GM21390 (cell line): ENCODE data around the gene TRIM17.

ENCODE experiments used
- ATAC-seq: cut with Tn5 transposase; IDR thresholded peaks from one replicate; pipeline ENCODE4 v1.9.1; 2021; ENCODE audit not compliant: unreplicated experiment

TRIM17 gene

DNA sequence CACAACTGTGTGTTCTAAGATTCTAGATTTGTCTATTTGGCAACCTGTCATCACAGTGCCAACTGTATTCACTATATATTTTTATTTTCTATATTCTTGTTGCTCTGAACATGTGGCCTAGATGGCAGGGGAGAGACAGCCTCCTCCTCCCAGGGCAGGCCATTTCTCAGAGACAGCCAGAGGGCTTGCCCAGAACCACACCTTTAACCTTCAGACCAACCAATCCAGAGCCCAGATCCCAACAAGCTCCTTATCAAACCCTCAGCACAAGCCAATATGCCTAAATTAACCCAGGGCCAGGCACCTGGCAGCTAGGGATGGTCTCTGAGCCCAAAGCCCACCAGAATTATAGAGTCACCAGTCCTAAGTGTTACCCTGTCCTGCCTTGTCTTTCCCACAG lies 29.3 kb downstream of the TRIM17 start:
- ATAC-seq, result no peak

DNA sequence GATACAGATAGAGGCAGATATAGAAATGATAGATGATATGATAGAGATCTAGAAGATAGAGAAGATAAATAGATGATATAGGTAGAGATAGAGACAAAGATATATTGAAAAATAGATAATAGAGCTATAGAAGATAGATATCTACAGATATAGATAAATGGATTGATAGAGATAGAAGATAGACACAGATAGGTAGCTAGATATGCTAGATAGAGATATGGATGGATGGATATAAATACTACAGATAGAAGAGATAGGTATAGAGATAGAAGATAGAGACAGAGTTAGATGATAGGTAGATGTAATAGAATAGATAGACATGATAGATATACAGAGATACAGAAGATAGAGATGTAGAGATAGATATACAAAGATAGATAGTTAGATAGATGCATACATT lies 31.4 kb downstream of the TRIM17 start:
- no peak for ATAC-seq

DNA sequence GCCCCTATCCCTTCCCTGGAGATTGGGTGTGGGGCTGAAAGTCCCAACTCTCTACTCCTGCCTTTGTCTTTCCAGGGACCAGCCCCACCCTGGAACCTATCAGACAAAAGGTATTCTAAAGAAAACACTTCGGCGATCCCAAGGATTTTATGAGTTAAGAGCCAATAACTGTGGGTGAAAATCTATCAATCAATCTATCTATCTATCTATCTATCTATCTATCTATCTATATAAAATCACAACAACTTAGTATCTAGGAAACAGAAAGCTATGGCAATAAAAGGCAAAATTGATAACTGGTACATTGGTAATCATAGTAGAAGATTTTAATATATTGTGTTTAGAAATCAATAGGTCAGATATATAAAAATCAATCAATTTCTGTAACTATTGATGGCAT lies 32.9 kb downstream of the TRIM17 start:
- no peak for ATAC-seq

DNA sequence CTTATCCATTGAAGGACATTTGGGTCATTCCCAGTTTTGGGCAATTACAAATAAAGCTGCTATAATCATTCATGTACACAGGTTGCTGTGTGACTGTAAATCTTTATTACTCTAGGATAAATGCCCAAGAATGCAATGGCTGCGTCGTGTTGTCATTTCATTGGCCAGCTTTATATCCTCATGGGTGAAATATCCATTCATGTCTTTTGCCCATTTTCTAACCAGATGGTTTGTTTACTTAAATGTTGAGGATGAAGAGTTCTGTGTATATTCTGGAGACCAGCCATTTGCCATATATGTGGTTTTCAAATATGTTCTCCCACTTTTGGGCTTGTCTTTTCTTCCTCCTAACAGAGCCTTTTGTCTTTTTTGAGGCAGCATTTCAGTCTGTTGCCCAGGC lies 35.3 kb downstream of the TRIM17 start:
- no peak for ATAC-seq

DNA sequence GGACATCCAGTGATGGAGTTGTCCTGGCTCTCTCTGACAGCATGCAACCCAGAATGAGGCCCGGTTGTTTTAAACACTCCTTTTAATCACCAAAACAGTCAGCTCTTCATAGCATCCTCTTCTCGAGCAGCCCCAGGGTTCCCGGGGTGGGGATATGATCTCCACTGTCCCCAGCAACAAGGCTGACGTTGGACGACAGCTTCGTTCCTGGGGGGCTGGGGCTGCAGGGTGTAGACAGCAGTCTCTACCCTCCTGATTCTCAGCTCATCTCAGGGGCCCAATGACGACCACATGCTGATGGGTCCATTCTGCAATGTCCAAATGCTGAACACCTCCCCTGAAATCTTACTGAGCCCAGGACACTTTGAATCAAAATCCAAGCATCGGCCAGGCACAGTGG lies 37.0 kb downstream of the TRIM17 start:
- no peak for ATAC-seq

DNA sequence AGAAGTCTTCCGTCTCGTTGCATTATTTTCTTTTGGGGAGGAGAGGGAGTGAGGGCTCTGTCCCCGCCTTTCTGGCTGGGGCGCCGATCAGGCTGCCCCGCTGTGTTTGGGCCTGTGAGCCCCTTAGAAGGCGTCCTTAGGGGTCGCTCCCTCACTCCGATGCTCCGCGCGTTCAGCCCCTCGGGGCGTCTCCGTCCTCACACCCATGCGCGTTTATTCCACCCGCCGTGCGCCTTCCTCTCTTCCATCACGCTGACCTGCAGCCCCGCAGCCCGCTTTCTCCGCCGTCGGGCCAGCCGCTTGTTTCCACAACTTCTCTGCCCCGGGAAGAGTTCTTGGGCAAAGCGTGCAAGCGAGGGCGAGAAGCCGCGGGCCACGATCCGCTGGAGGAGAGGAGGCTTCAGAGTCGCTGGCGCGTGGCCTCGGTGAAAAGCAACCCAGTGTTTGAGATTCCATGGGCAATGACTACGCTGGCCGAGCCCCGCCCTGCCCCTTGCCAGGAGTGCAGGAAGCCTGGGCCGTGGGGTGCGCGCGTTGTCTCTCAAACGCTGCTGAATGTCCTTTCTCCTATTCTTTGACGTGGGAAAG lies 37.7 kb downstream of the TRIM17 start:
- ATAC-seq, result no peak

DNA sequence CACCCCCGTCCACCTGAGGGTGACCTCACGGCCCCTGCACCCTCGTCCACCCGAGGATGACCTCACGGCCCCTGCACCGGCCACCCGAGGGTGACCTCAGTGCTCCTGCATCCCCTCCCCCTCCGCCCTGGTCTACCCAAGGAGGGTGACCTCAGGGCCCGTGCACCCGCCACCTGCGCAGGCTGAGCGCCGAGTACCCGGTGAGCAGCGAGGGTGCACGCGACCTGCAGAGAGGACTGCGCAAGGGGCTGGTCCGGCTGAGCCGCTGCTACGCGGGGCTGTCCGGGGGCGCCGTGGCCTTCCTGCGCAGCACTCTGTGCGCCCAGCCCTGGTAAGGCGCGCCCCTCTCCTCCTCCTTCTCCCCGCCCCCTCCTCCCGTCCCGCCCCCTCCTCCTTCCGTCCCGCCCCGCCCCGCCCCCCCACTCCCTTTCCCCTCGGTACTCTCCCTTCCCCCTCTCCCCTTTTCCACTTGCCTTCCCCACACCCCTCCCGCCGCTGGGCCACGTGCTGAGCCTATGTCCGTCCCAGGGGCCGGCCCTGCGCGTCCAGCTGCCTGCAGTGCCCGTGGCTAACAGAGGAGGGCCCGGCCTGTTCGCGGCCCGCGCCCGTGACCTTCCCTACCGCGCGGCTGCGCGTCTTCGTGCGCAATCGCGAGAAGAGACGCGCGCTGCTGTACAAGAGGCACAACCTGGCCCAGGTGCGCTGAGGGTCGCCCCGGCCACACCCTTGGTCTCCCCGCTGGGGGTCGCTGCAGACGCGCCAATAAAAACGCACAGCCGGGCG lies 38.4 kb downstream of the TRIM17 start:
- no peak for ATAC-seq

DNA sequence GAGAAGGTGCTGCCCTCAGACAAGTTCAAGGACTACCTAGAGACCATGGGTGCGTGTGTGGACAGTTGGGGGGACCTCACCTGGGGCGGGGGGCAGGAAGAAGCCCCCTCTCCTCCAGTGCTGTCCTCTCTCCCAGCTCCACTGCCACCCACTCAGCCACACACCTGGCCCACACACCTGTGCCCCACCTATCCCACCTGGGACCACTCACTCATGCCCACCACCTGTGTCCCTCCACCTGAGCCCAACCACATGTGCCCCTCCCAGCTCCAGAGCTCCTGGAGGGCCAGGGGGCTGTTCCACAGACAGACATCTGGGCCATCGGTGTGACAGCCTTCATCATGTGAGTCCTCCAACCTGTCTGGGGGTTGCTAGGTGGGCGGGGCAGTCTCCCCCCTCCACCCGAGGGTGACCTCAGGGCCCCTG lies 39.0 kb downstream of the TRIM17 start:
- no peak for ATAC-seq

DNA sequence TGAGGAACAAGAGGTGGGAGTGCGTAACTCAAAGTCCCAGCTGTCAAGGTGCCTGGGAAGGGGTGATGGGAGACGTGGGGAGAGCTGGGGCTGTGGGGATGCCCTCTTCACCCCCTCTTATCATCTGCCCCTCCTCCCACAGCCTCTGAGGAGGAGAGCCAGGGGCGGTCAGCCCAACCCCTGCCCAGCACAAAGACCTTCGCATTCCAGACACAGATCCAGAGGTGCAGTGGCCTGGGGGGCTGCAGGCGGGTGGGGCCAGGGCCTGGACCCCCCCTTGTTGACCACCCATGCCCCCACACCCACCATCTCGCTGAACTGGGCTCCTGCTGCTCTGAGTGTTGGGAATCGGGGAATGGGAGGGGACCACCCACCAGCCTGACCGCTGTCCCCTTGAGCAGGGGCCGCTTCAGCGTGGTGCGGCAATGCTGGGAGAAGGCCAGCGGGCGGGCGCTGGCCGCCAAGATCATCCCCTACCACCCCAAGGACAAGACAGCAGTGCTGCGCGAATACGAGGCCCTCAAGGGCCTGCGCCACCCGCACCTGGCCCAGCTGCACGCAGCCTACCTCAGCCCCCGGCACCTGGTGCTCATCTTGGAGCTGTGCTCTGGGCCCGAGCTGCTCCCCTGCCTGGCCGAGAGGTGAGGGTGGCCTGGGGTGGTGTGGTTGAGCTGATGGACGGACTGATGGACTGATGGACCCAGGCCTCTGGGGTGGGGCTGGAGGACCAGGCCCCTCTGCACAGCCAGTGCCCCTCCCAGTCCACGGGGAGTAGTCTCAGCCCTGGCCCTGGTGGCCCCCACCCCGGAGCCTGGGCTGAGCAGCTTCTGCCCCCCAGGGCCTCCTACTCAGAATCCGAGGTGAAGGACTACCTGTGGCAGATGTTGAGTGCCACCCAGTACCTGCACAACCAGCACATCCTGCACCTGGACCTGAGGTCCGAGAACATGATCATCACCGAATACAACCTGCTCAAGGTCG lies 39.7 kb downstream of the TRIM17 start:
- ATAC-seq, result no peak

DNA sequence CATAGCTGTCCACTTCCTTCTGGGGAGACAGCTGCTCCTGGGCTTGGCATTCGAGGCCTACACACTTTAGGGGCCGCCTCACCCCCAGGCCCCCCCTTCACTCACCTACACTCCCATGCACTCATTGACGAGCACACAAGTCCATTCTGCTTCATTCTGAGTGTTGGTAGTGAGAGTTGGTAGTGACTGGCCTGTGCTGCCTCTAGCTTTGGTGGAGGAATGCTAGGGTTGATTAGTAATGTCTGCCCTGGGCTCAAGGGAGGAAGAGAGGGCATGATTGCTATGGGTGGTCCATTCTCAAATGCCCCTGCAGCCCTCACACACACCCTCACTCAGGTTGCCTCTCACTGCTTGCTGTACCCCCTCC lies 40.4 kb downstream of the TRIM17 start:
- no peak for ATAC-seq

DNA sequence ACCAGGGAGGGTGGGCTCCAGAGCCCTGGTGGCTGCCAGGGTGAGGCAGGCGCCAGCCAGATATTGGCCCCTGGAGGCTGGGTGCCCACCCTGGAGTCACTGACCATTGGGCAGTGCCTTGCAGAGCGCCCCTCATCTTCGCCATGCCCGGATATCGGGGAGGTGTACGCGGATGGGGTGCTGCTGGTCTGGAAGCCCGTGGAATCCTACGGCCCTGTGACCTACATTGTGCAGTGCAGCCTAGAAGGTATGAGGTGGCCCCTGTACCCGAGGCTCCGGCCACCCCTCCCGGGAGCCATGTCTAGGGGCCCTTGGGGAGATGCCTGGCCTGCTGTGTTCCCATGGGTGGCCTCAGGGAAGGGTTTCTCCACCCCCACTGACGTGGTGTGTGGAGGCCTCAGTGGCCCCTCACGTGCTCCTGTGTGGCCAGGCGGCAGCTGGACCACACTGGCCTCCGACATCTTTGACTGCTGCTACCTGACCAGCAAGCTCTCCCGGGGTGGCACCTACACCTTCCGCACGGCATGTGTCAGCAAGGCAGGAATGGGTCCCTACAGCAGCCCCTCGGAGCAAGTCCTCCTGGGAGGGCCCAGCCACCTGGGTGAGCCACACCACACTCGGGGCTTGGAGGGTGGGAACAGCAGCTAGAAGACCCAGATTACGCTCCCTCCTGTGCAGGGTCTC lies 40.9 kb downstream of the TRIM17 start:
- no peak for ATAC-seq

DNA sequence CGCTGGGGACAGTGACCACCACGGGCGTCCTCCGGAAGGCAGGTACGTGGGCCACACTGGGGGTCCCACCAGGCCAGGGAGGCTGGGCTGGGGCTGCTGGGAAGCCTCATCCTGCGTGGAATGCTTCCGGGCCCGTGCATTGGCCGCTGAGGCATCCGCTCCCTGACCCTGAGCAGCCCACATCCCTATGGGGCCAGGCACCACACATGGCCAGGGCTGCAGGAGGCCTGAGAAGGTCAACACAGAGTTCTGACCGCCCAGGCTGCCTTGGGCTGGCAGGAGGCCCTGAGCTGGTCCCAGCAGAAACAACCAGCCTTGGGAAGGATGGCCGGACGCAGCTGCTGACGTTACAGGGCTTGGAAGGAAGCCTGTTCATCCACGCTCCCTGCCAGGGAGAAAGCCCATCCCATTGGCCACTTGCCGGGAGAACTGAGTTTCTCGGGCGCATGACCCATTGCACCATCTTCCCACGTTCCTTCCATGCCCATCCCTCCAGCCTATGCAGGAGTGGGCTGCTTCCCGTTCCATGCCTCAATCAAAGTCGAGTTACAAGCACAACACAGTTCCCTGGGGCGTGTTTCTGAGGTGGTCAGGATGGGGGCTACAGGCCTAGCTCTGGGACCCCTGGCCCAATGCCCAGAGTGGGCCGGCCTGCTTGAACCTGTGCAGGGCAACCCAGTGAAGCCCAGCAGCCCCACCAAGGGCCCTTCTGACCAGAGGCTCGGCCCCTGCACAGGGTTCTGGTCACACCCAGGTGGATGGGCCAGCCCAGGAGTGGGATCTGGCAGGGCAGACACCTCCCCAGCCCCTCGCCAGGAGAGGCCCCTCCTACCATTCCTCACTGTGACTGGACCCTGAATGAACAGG lies 41.7 kb downstream of the TRIM17 start:
- ATAC-seq, result no peak

DNA sequence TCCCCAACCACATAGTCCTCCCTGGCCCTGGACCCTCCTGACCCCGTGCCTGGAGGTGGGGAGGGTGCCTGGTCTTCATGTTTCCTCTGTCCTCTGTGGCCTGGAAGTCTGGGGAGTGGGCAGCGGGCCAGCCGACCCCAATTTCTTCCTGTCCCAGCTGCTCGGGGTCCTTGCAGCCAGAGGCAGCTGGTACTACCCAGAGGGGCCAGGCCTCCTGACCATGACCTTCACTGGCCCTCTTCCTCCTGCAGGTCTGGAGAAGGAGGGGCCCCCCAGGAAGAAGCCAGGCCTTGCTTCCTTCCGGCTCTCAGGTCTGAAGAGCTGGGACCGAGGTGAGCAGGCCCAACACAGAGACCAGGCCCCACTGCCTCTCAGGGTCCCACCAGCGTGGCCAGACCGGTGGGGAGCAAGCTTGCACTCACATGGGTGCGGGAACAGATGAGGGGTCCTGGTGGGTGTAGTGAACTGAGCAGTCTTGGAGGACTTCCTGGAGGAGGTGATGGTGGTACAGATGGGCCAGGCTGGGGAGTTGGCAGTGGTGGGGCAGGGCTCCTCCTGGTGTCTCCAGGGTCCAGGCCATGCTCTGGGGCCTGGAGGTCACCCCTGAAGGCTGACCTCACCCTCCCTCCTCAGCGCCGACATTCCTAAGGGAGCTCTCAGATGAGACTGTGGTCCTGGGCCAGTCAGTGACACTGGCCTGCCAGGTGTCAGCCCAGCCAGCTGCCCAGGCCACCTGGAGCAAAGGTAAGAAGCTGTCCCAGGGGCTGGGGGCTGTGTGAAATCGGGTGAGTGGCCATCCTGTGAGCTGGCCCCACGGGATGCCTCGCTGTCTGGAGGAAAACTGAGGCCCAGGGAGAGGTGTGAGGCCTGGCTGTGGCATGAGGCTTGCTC lies 42.7 kb downstream of the TRIM17 start:
- no peak for ATAC-seq

DNA sequence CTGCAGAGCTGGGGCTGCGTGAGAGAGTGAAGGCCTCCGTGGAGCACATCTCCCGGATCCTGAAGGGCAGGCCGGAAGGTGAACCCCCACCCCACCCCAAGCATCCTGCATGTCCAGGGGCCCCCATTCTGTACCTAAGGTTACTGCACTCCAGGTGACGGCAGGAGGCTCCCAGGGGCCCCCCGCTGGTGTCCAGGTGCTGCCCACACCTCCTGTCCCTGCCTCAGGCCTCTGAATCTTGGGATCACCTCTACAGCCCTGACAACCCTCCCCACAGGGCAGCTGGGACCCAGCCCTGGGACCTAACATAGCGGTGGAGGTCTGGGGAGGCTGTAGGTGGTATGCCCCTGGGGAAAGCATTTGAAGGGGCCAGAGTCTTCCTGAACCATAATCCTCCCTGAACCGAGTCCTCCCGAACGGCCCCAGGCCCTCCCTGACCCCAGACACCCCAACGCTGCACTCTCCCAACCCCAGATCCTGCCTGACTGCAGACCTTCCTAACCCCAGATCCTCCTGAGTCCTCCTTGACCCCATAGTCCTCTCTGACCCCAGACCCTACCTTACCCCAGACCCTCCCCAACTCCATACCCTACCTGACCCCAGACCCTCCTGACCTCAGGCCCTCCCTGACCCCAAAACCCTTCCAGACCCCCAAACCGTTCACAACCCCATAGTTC lies 43.5 kb downstream of the TRIM17 start:
- no peak for ATAC-seq

DNA sequence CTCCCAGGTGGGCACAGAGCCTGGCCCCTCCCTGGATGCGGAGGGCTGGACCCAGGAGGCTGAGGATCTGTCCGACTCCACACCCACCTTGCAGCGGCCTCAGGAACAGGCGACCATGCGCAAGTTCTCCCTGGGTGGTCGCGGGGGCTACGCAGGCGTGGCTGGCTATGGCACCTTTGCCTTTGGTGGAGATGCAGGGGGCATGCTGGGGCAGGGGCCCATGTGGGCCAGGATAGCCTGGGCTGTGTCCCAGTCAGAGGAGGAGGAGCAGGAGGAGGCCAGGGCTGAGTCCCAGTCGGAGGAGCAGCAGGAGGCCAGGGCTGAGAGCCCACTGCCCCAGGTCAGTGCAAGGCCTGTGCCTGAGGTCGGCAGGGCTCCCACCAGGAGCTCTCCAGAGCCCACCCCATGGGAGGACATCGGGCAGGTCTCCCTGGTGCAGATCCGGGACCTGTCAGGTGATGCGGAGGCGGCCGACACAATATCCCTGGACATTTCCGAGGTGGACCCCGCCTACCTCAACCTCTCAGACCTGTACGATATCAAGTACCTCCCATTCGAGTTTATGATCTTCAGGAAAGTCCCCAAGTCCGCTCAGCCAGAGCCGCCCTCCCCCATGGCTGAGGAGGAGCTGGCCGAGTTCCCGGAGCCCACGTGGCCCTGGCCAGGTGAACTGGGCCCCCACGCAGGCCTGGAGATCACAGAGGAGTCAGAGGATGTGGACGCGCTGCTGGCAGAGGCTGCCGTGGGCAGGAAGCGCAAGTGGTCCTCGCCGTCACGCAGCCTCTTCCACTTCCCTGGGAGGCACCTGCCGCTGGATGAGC lies 44.3 kb downstream of the TRIM17 start:
- ATAC-seq, result no peak

DNA sequence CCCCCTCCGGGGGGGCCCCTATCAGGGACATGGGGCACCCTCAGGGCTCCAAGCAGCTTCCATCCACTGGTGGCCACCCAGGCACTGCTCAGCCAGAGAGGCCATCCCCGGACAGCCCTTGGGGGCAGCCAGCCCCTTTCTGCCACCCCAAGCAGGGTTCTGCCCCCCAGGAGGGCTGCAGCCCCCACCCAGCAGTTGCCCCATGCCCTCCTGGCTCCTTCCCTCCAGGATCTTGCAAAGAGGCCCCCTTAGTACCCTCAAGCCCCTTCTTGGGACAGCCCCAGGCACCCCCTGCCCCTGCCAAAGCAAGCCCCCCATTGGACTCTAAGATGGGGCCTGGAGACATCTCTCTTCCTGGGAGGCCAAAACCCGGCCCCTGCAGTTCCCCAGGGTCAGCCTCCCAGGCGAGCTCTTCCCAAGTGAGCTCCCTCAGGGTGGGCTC lies 44.9 kb downstream of the TRIM17 start:
- no peak for ATAC-seq

DNA sequence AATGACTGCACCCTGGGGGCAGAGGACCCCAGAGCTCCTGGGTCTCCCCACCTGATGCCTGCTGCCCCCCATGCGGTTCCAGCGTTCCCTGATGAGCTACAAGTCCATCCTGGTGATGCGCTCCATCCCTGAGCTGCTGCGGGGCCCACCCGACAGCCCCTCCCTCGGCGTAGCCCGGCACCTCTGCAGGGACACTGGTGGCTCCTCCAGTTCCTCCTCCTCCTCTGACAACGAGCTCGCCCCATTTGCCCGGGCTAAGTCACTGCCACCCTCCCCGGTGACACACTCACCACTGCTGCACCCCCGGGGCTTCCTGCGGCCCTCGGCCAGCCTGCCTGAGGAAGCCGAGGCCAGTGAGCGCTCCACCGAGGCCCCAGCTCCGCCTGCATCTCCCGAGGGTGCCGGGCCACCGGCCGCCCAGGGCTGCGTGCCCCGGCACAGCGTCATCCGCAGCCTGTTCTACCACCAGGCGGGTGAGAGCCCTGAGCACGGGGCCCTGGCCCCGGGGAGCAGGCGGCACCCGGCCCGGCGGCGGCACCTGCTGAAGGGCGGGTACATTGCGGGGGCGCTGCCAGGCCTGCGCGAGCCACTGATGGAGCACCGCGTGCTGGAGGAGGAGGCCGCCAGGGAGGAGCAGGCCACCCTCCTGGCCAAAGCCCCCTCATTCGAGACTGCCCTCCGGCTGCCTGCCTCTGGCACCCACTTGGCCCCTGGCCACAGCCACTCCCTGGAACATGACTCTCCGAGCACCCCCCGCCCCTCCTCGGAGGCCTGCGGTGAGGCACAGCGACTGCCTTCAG lies 45.5 kb downstream of the TRIM17 start:
- no peak for ATAC-seq
